Transverse colon (tissue), 4 donors: ENCODE data around the gene ACTMAP.
A peak's percentile ranks its signal among the peaks of the same experiment; 100 is the strongest.

ENCODE experiments used
- EP300 ChIP-seq: sonication (generic); formaldehyde crosslinking; IDR thresholded peaks from one replicate; pipeline ENCODE4 v1.6.1; 2017; ENCODE audit warnings: antibody characterized with exemption, low read depth
- POLR2A ChIP-seq: fragments of 450-650 bp; IDR thresholded peaks from one replicate; pipeline ENCODE4 v1.6.1; 2016; ENCODE audit warnings: antibody characterized with exemption, mild to moderate bottlenecking, moderate library complexity
- POLR2AphosphoS5 ChIP-seq, 3 donors: sonication (generic); formaldehyde crosslinking; IDR thresholded peaks; one replicate each; pipeline ENCODE4 v1.6.1; 2016; ENCODE audit warnings: antibody characterized with exemption in 3 of 3
- TF ChIP-seq, protein P1 (sequence below), 5 experiments: fragments of 200-600 bp in 3 of 5; fragments of 450-650 bp in 2 of 5; sonication (generic) in 3 of 5; IDR thresholded peaks; 1 replicate in 2 of 5; 2 replicates in 3 of 5; pipeline ENCODE4 v1.5.1; 2016 to 2017; ENCODE audit warnings: antibody characterized with exemption in 5 of 5, inconsistent platforms in 3 of 5, mild to moderate bottlenecking in 2 of 5, moderate library complexity in 1 of 5

- TF ChIP-seq POLR2AphosphoS5 (IDR thresholded peaks at IDR 0.05) (peak in 1 of 3 donors; percentile 1), POLR2A (no peak), EP300 (no peak)
- TF ChIP-seq, protein P1, sequence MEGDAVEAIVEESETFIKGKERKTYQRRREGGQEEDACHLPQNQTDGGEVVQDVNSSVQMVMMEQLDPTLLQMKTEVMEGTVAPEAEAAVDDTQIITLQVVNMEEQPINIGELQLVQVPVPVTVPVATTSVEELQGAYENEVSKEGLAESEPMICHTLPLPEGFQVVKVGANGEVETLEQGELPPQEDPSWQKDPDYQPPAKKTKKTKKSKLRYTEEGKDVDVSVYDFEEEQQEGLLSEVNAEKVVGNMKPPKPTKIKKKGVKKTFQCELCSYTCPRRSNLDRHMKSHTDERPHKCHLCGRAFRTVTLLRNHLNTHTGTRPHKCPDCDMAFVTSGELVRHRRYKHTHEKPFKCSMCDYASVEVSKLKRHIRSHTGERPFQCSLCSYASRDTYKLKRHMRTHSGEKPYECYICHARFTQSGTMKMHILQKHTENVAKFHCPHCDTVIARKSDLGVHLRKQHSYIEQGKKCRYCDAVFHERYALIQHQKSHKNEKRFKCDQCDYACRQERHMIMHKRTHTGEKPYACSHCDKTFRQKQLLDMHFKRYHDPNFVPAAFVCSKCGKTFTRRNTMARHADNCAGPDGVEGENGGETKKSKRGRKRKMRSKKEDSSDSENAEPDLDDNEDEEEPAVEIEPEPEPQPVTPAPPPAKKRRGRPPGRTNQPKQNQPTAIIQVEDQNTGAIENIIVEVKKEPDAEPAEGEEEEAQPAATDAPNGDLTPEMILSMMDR (IDR thresholded peaks at IDR 0.05) = no peak
Measured at GRCh38 chr19:40742477-40742876, 7.8 kb downstream of the ACTMAP start.
